Hematopoietic multipotent progenitor cell (in vitro differentiated cells): ENCODE measurements around the gene STAC3. TPM values are rescaled to one million over a fixed set of nuclear protein-coding genes. Genes with fewer than 3 reads are reported as not detected.

Source experiments
- DNase-seq, 3 donors: peaks; one replicate each; pipeline ENCODE4 v3.0.0-alpha.2; 2011 to 2015; ENCODE audit warnings: low read depth in 2 of 3, low spot score in 2 of 3
- total RNA-seq: library from RNA; depleted of rRNA; stranded (reverse); fragments of >200 nt; gene quantifications from one replicate; pipeline ENCODE4 v1.2.3, GENCODE V29; 2012

The STAC3 gene
- total RNA-seq, 1 donor = 1.1 TPM

DNA sequence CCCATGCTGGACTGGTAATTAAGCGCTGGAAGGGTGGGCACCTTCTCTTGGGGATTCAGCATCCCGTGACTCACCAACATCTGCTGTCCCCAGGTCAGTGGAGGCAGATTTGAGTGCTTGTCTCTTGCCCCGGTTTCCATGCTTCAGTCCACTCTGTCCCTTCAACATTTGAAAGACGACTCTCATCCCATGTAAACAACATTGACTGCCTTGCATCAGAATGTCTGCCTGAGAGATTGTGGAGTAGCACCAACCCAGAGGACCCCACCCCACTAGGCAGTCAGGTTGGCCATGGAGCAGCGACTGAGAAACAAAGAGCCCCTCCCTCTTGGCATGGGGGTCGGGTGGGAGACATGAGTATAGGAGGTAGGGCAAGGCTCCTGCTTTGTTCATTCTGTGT is 4.9 kb upstream of the STAC3 start:
- DNase-seq = no peak

DNA sequence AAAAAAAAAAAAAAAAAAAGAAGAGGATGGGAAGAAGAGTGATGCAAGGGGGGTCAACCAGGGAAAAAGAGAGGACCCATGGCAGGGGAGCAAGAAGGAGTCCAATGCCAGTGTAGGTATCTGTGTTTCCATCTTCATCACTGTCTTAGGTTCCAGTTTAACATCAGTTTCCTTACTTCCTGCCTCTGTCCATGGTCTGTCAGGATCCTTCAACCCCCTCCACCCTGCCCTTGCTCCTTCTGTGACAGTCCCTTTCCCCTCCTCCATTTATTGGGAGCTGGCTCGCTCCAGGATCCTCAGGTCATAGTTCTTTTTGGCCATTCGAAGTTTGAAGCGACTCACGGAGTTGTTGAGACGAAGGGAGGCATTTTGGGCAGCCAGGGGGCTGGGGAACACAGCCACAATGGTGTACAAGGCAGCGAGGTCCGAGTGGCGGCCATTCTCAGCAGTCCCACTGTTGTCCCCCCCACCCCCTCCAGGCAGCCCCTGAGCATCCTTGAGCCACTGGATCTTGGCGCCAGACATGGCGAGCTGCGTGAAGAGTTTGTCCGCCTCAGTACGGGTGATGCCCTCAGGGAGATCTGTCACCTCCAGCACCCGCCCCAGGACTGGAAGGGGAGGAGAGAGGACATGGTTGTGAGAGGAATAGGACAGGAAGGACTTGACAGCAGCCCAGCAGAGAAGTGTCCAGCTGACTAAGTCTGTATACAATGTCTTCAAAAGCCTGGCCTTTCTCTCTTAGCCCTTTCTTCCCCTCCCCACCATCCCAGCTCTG is 3.7 kb upstream of the STAC3 start:
- no peak for DNase-seq

DNA sequence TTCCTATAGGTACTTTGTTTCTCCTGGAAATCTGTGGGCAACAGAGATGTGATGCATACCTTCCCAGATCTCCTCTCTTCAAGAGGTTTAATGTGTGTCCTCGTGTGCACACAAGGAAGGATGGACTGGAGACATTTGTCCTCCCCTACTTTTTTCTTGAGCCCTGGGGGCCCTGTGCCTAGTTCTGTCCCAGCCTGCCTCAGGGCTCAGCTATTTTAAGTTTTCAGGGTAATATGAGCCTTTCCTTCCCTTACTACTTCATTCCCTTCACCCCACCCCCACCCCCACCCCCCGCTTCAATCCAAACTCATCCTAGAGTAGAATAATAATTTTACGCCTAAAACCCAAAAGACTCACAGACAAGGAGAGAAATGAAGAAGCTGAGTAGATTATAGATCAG is 446 bp downstream of the STAC3 start:
- no peak for DNase-seq

DNA sequence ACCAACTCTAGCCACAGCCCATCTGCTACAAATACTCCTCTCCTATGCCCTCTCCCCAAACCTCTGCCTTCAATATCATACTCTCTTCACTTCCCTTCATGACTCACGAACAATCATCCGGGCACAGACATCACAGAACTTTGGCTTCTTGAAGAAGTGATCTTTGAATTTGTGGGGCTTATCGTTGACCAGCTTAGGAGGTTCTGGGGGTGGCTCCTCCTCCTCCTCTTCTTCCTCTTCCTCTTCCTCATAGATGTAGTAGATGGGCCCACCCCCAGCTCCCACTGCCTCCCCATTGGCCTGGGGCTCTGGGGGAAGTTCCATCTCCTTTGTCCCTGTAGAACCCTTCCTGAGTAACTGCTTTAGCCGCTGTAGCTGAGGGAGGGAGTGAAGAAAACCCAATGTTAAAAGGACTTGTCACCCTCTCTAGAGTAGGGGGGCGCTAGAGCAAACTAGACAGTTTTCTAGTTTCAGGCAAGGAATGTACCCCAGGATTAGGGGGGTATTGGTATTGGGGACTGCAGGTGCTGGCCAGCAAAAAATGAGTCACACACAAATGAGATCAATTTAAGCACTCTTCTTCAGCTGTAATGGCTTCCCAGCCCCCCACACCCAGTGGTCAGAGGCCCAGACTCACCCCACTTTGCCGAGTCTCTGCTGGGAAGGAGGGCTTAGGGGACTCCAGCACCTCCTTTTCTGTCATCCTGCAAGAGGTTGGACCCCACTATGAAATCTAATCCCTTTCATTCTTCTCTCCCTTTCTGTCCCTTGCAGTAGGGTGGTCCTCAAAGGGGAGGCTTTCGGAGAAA is 1.8 kb downstream of the STAC3 start:
- DNase-seq = peak in 1 of 3 donors; percentile 48

DNA sequence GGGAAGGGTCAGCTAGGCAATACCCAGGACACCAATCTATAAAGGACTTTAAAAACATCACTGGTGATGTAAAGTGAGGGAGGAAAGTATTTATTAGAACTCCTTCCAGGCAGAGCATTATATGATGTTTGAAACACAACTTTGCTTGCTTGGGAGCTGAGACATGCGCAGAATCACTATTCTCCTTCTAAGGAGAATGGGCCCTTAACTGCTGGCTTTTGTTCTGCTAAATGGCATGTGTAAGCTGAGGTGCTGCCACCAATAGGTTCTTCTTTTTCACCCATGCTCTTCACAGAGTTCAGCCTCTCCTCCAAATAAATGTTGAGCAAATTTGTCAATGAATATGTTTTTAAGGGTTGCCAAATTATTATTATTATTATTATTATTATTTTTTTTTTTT is 3.9 kb downstream of the STAC3 start:
- DNase-seq = no peak

DNA sequence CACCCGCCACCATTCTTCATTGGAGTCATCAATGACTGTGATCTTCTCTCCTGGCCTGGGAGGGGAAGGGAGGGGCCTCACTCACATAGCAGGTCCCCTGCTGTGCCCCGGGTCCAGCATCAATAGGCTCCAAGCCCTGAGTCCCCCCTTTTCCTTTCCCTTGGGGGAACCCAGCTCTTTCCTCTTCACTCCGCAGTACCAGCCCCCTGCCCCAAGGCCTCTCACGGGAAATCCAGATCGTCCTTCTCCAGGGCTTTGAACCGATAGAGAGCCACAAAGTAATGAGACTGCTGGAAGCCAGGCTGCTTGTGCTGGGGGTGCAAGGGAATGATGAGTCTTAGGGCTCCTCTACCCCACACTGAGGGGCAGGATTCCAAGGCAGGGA is 6.7 kb downstream of the STAC3 start:
- no peak for DNase-seq

DNA sequence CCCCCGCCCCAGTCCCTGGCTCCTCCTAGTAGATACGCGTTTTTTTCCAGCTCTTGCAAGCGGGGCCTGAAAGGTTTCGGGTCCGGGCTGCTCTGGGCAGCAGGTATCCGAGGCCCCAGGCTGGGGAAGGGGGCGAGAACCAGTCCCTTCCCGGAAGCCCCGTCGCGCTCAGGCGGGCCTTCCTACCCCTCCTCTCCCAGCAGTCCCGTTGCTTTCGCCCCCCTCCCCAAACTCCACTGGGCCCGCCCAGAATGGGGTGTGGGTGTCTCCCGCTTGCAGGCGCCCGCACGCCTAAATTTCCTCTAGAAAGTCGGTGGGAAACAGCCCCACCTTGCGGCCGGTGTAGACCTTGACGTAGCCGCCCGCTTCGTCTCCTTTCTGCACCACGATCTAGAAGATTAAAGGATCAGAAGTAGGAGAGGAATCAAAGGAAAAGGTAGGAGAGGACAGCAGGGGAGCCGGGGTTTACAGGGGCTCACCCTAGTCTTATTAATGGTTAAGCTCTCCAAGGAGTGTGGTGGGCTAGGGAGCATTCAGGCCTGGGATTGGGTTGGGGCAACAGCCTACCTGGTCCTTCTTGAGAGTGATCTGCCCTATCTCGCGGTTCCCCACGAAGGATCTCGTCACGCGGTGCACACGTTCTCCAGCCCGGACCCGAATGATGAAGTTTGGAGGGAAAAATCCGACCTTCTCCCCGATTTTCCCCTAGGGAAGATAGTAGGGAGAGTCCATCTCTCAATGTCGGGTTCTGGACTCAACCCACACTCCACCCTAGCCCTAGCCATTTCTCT is 7.3 kb downstream of the STAC3 start:
- DNase-seq = peak in 2 of 3 donors; percentile 73 to 85

DNA sequence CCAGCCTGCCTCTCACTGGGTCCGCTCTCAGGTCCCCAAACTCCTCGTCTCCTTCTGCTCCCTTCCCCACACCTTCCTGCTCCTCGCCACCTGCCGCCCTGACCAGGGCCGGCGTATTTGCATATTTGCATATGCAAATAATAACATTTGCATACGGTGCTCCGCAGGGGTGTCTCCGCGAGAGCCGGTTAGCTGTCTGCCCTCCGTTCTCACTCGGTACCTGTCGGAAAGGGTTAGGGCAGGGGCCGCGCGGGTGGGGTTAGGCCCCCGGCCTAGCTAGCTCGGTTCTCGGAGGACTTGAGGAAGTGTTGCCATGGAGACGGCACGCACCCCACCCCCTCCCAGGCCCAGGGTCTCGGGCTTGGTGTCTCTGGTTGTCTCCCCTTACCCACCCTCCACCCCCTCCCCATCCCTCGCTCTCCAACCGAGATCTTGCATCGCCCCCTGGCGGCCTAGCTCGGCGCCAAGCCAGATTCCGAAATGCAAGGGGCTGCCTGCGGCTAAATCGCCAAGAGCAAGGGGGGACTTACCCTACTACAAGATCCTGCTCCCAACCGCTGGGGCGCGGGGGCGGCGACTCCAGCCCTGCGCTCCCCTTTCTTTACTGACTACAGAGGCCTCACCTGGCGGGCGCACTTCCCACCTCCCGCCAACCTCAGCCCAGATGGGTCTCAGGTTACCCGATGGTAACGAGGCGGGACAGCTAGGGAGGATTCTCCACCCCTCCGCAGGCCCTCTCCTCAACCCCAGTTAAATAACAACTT is 8.1 kb downstream of the STAC3 start:
- peak in 2 of 3 donors; percentile 67 to 76 for DNase-seq

DNA sequence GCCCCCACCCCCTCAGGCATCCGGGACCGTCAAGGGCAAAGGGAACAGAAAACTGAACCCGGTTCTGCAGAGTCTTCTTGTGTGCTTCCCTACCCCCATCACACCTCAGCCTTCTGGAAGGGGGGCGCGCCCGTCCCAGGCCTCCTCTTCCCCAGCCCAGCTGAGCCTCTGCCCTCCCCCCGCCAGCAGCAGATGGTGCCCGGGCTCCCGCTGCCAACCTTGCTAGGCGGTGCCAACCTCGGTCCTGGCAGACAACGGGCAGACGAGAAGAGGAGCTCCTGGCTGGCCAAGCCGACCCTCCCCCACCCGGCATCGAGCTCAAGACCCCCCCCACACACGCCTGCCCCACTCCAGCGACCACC is 8.7 kb downstream of the STAC3 start:
- no peak for DNase-seq

DNA sequence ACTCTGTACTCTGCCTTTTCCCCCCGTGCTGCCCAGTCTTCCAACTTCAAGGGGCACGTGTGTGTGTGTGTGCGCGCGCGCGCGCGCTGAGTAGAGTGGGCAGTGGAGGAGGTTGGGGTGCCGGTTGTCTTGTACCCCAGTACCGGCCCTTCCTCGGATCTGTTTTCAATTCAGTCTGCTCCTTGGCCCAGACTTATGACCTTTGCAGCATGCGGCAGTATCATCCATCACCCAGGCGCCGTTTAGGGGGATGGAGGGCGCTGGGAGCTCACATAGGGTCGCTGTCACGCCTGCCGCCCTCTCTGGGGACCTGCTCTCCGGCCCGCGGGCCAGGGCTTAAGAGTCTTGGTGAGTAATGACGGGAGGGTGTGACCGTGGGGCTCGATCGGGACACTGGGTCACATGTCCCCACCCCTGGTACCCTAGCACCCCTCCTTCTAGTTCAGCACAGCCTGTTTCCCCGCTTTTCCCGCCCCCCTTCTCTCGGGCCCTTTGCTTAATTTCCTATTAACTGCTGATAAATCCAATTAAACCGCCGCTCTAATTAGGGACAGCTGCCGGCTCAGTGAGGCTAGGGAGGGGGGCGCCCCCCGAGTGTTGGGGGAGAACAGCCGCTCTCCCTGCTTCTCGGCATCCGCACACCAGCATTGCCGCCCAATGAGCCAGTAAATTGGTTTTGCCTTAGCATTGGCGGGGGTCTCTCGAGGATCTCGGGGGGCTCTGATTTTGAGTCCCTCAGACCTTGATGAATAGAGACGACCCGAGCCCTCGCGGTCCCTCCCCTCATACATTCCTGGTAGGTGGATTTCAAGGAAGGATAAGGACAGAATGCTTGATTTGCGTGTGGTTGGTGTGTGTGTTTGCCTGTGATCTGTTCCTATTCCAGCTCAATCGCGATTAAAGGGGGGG is 9.3 kb downstream of the STAC3 start:
- no peak for DNase-seq

DNA sequence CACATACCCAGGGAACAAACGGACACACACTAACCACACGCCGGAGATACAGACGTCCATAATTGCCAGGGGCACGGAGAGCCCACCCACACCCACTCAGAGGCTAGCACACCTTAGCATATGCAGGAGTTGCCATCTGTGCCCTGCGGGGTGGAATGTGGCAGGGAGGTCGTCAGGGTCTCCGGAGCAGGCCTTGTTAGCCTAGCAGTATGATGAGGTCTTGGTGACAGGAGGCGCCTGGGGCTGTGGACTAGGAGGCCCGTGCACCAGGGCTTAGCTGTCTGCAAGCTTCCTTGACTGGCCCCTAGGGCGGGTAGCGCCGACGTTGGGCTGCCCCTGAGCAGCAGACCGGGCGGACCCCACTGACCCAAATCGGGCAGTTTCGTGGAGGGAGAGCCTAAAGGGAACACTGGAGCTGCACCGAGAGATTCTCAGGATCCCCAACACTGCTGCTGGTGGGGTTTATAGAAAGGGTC is 10.0 kb downstream of the STAC3 start:
- no peak for DNase-seq

DNA sequence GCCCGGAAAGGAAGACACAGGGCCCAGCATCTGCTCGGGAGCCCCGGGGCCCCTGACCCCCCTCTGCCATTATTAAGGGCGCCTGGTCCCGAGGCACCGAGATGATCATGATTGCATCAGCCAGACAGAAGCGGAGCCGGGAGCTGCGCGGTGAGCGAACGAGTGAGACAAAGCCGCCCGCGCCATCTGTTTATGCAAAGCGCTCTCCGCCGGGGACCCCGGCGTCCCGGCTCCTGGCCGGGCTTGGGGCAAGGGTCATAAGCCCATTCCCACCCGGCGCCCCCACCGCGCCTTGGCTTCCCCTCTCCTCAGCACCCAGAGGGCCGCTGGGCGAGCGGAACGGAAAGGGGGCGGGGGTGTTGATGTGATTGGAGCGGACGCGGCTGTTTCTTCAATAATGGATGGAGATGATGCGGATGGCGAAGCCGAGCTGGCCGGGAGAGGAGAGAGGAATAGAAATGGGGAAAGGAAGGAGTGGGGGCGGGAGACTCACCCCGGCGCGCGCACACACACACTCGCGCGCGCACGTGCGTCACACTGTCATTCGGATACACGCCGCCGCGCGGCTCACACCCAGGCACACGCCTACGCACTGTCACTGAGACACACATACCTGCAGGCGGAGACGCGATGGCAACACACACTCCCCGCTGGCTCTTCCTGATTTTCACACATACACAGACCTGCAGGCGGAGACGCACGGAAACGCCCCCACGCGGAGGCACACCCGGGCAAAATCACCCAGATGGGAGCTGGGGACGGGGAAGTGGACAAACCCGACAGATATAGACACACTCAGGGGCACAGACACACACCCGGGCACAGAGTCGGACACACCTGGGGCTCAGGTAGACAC is 10.7 kb downstream of the STAC3 start:
- DNase-seq = no peak

DNA sequence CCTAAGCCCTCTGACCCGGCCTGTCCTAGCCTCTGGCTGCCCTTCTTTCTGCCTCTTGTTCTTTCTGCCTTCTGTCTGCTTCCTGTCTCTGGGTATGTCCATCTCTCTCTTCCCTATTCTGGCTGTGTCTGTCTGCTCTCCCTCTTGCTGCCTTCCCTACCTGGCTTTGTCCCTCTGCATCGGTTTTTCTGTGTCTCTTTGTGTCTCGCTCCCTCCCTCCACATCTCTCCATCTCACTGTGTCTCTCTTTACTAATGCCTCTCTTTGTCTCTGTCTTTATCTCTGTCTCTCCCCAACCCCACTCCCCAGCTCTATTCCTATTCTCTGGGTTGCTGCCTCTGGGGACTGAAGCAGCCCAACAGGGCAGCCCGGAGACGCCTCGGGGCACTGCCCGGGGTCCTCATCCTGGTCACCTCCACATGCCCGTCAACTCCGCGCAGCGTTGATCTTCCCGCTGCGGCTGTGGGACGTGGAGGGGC is 11.4 kb downstream of the STAC3 start:
- no peak for DNase-seq

DNA sequence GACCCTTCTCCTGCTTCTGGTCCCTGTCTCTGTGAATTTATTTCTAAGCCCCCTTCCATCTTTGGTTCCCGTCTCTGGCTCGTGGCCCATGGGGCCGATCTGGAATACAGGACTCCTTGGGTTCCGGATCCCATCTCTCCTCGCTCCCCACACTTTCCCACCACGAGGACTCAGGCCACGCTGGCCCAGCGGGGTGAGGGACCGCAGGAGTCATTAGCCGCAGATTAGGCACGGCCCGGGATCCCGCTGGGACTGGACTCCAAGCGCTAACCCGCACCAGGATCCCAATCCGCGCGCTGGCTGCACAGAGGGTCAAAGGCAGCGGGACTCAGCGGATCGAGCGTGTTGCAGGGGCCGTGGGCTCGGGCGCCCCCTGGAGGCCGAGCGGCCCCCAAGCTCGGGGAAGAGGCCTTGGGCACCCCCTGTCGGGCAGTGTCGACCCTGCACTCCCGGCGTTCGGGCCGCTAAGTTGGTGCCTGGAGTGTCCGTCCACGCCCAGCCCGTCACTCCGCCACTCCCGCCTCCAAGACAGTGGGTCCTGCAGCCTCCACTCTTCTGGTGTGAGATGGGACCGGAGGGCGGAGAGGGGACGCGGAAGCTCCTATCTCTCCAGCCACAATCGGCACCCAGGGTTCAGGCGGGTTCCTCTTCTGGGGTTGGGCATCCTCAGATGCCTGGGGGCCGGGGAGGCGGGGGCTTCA is 12.0 kb downstream of the STAC3 start:
- peak; percentile 82 to 88 (median 87) for DNase-seq

DNA sequence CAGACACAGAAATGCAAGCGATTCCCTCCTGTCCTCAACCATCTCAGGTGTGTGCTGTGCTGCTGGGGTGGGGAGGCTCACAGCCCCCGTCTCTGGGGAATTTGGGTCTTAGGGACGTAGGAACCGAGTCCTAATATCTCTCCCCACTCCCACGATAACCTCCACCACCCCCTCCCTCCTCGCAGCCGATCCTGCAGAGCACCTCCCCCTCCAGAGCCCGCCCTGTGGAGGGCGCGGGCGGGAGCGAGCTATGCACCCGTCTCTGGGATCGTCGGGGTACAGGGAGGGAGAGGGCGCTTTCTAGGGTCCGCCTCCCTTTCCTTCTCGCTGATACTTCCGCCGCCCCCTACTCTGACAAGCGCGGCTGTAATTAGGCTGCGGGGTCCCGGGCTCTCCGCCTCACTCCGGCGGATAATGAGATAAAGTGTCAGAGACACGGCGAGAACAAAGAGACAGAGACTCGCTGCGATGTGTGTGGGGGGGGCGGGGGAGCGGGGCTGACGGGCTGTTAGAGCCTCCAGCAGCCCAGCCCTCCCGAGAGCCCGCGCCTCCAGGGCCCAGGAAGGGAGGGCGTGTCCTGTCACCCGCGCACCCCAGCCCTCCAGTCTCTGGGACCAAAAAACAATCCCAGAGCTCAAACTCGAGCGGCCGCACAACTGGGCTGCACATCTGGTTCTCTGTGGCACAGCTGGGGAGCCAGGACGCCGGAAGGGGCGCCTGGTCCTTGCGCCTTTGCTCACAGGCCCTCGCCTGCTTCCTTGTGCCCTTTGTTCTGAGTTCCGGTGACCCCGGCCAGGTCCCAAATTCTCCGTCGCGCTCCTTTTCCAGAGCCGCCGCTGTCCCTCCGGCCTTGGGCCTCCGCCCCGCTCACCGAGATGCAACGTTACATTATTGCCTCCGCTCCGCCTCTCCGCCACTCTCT is 12.8 kb downstream of the STAC3 start:
- DNase-seq = no peak

DNA sequence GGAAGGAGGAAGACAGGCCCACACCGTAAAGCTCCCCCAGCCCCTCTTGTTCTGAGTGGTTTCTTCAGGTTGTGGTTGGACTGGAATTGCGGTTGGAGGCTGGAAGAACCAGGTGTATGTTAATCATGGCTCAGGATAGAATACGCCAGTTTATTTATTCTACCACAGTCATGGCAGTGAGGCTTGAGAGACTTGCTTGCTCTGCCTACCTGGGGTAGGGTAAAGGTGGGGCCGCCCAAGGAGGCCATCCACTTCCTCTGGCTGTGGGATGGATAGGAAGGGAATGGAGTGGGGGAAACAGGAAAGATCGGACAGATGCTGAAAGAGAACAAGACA is 13.4 kb downstream of the STAC3 start:
- DNase-seq = no peak
